CD4-positive, alpha-beta T cell treated with Interleukin-15 for 4 hours (primary cell): ENCODE data around the gene WASHC2A.
"Not testable (repeated sequence)": the region's sequence is repeated elsewhere in the genome, so short reads cannot be mapped to it uniquely, and the experiment has no call there.

Experiments
- DNase-seq: peaks from one replicate; pipeline ENCODE4 v3.0.0-alpha.2; 2020; ENCODE audit warnings: low spot score

The WASHC2A gene

DNA sequence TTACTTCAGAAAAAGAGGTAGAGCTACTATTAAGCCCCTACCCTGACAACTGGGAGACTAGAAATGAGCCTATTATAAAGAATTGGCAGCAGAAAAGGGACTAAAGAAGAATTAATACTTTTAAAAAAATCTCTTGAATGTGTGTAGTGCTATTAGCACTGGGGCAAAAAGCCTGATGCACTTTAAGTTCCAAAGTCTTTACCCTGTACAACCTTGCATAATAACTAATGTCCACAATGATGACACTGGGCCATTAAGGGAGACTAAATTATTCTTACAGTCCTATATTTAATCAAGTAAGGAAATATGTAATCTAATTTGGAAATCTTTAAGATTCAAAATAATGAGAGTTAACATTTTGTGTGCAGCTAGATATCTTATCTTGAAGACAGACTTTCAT is 90.1 kb downstream of the WASHC2A start:
- DNase-seq = not testable (repeated sequence)

- not testable (repeated sequence) for DNase-seq
Measured at GRCh38 chr10:50159856-50160255, 92.1 kb downstream of the WASHC2A start.

GRCh38 chr10:50165038-50165437 is 97.3 kb downstream of the WASHC2A start:
- not testable (repeated sequence) for DNase-seq

- DNase-seq = not testable (repeated sequence)
Measured at GRCh38 chr10:50167833-50168232, 100.1 kb downstream of the WASHC2A start.

DNA sequence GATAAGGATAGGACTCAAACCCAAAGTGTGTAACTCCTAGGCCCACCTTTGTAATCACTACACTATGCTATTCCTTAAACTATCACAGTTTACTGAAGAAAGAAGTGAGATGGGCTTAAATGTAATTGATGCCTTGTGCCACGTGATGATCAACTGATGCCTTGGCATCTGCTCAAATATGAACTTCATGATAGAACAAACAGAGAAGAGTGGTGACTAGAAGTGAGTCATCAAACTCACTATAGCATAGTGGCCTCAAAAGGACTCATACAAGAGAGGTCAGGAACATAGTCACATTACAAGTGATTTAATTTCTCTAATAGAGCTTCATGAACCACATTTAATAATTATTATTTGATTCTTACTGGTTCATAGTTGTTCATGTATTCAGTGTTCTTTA is 101.8 kb downstream of the WASHC2A start:
- not testable (repeated sequence) for DNase-seq

DNA sequence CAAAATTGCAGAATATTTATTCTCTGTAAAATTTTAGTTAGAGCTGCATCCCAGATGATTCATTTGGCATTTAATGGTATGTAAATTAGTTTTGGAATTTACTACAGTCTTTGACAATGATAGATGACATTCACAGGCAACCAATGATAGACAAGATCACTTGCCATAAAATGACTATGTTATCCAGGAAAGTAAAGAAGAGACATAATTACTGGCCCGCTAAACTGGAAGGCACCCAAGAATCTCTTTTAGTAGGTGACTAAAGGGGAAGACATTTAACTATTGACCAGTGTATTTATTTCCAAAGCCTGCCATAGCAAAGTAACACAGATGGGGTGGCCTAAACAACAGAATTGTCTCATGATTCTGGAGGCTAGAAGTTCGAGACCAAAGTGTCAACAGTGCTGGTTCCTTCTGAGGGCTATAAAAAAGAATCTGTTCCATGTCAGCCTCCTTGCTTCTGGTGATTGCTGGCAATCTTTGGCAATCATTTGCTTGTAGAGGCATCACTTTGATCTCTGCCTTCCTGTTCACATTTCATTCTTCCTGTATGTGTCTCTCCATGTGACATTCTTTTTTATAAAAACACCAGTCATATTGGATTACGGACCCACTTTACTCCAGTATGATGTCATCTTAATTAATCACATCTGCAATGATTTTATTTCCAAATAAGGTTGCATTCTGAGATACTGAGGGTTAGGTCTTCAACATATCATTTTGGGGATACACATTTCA is 107.2 kb downstream of the WASHC2A start:
- not testable (repeated sequence) for DNase-seq
